HG03521 (cell line): ENCODE measurements around the gene PTPRS.
A peak's percentile ranks its signal among the peaks of the same experiment; 100 is the strongest.

Source experiments
- ATAC-seq: cut with Tn5 transposase; IDR thresholded peaks from one replicate; pipeline ENCODE4 v1.9.1; 2021; ENCODE audit warnings: mild to moderate bottlenecking, moderate library complexity; ENCODE audit not compliant: unreplicated experiment

PTPRS gene

GRCh38 chr19:5355693-5356092, 15.1 kb upstream of the PTPRS start:
- no peak for ATAC-seq

- ATAC-seq: no peak
Observed at GRCh38 chr19:5355076-5355475, 14.5 kb upstream of the PTPRS start.

DNA sequence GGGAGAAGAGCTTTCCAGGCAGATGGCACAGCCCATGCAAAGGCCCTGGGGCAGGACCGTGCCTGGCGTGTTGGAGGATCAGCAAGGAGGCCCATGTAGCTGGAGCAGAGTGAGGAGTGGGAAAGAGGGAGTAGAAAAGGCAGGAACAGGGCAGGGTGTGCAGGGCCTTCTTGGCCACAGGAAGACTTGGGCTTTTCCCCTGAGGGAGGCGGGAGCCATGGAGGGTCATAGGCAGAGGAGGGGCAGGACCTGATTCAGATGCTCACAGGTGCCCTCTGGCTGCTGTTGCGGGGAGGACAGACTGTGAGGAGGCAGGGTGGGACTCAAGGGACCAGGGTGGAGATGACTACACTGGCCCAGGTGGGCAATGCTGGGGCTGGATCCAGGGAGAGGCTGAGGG, 13.8 kb upstream of the PTPRS start:
- no peak for ATAC-seq

GRCh38 chr19:5352229-5352763, 11.7 kb upstream of the PTPRS start:
- no peak for ATAC-seq

DNA sequence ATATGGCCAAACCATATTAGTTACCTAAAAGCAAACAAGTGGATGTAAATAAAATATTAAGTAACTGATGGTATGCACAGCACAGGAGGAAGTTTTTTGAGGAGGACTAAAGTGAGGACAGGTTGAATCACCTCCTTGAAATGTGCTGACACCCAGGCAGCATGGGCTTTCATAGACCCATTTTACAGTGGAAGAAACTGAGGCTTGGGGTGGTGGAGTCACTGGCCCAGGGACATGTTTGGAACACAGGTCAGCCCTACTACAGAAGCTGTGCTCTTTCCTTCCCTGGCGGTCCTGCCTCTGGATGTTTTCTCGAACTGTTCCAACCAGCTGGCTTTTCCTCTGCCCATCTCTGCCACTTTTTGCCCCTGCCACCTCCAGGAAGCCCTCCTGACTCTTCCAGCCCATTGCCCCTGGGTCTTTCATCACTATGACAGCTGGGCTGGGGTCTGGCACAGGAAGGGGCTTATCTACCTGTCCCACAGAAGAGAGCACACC, 11.2 kb upstream of the PTPRS start:
- no peak for ATAC-seq

- ATAC-seq: no peak
Observed at GRCh38 chr19:5349041-5349440, 8.4 kb upstream of the PTPRS start.

DNA sequence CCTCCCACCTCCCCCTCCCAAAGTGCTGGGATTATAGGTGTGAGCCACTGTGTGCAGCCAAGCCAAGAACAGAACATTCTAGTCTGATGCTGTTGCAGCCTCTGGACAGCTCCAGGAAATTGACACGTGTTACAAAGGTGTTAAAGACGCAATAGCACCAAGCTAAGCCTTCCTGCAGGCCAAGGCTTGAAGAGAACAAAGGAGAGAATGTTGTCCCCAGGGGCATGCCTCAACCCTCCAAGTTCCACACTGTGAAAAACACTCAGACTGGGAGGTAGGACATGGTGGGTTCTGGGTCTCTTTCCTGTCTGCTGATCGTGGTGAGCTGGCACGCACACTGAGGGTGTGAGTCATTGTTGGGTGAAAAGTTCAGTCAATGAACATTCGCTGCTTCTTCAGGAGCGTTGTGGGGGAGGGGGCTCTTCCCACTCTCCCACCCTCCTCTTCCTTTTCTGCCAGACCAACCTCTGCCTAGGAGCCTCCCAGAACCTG, 5.3 kb upstream of the PTPRS start:
- no peak for ATAC-seq

GRCh38 chr19:5343848-5344247, 3.2 kb upstream of the PTPRS start:
- ATAC-seq: no peak

DNA sequence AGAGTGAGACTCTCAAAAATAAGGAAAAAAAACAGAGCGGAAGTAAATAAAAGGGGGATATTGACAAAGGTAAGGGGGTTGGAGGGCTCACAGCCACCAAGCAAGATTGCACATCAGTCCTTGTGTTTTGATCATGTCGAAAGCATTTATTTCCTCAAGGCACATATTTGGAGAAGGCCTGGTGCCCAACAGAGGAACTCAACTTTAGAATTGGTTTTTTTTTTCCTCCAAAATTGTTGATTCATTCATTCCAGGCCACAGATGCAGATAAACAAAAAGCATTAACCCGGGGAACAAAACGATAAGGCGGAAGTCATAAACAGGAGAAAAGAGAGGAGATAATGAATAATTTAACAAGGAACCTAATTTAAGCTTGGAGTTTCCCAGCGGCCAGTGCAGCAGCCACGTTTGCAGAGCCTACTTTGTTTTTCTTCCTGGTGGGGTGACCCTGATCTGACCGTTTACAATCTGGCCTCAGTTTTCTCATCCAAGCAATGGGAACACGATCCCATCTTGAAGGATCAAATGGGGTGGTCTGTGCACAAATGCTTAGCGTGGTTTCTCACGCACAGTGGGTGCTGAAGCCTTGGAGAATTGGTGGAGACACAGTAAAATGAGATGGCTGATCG, 2.1 kb upstream of the PTPRS start:
- no peak for ATAC-seq

- ATAC-seq: no peak
Observed at GRCh38 chr19:5341981-5342380, 1.4 kb upstream of the PTPRS start.

- ATAC-seq: no peak
Observed at GRCh38 chr19:5341448-5341820, 822 bp upstream of the PTPRS start.

GRCh38 chr19:5339950-5340636, 519 bp downstream of the PTPRS start:
- ATAC-seq: peak; percentile 23

GRCh38 chr19:5339198-5339949, 1.2 kb downstream of the PTPRS start:
- no peak for ATAC-seq

DNA sequence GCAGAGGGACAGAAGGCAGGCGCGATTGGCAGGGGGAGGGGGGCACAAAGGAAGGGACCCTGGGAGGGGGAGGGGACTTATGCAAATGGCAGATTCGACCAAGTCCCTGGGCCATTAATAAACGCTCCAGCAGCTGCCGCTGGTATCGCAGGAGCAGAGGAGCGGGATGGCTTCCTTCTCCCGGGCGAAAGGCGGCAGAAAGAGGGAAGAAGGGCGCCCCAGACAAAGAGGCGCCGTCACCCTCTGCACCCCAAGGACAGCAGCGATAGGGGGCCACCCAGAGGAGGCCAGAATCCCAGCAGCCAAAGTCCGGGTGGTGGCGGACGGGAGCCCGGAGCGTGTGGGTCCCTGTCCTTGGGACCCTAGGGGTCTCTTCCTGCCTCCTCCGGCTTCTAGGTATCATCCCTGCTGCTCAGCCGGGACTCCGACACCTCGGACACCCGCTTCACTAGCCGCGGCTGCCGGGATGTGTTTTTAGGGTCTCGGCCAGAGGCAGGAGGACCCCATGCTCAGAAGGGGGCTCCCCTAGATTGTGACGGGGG, 1.9 kb downstream of the PTPRS start:
- no peak for ATAC-seq

GRCh38 chr19:5337708-5338655, 2.6 kb downstream of the PTPRS start:
- no peak for ATAC-seq

- no peak for ATAC-seq
Observed at GRCh38 chr19:5337126-5337525, 3.5 kb downstream of the PTPRS start.

DNA sequence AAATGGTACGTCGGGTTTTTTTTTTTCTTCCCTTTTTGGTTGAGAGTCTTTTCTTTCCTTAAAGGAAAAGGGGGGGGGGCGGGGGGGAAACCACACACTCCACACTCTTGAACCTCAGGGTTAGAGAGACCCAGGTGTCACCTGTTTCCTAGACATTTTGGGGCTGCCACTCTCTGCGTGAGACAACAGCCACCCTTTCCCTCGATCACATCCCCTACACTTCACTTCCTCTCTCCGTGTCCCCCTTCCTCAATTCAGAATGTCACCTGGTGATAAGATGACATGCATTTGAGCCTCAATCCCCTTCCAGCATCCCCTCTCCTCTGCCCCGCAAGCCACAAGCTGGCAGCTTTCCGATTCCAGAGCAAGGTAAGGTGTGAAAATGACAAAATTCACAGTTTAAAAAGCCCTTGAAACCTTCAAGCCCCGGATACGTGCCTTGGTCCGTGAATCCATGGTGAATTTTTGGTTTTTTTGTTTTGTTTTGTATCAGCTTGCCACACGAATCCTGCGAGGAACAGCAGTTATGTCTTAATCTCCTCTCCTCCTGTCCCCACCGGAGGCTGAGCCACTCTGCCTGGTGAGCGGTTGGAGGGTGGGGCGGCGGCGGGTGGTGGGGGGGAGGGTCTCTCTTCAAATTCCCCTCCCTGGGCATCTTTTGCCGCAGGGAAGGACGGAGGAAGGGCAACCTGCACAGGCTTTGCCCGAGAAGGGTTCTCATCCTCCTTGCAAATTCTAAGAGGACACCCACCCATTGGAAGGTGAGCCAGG, 4.2 kb downstream of the PTPRS start:
- no peak for ATAC-seq

DNA sequence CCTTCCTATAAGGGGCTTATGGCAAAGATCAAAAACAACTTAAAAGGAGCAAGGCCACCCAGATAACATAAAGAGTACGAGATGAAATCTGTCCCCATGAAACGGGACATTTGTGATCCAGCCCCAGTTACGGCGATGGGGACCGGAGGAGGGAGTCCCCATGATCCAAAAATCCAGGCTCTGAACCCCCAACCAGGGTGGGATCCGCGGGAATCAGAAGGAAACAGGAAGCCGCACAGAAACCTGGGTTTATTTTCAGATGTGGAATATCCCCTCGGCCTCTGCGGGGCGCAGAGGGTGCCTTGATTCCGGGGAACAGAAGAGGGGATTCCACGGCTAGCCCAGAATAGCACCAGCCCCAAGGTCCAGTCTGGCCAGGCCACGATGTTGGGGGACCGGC, 5.0 kb downstream of the PTPRS start:
- no peak for ATAC-seq

GRCh38 chr19:5334824-5335500, 5.7 kb downstream of the PTPRS start:
- ATAC-seq: no peak
